GM19351 (cell line): ENCODE results near the gene SPCS1.
"Not testable (repeated sequence)": the region's sequence is repeated elsewhere in the genome, so short reads cannot be mapped to it uniquely, and the experiment has no call there.

Experiments
- ATAC-seq: cut with Tn5 transposase; IDR thresholded peaks from one replicate; pipeline ENCODE4 v1.9.1; 2021; ENCODE audit warnings: mild to moderate bottlenecking, moderate library complexity; ENCODE audit not compliant: unreplicated experiment

SPCS1 gene

DNA sequence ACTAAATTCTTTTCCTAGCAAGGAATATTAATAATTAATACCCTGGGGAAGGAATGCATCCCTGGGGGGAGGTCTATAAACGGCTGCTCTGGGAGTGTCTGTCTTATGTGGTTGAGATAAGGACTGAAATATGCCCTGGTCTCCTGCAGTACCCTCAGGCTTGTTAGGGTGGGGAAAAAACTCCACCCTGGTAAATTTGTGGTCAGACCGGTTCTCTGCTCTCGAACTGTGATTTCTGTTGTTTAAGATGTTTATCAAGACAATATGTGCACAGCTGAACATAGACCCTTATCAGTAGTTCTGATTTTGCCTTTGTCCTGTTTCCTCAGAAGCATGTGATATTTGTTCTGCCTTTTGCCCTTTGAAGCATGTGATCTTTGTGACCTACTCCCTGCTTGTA is 22.8 kb downstream of the SPCS1 start:
- ATAC-seq = not testable (repeated sequence)

DNA sequence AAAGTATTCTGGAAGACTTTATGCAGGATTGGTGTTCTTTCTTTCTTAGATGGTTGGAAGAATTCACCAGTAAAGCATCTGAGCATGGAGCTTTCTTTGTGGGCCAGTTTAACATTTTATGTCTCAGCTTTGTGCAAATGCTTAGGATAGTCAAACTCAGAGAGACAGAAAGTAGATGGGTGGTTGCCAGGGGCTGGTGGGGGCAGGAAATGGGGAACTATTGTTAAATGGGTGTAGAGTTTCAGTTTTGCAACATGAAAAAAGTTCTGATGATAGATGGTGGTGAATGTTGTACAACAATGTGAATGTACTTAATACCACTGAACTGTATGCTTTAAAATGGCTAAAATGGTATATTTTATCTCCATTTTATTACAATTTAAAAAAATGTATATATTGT is 24.8 kb downstream of the SPCS1 start:
- ATAC-seq = no peak

DNA sequence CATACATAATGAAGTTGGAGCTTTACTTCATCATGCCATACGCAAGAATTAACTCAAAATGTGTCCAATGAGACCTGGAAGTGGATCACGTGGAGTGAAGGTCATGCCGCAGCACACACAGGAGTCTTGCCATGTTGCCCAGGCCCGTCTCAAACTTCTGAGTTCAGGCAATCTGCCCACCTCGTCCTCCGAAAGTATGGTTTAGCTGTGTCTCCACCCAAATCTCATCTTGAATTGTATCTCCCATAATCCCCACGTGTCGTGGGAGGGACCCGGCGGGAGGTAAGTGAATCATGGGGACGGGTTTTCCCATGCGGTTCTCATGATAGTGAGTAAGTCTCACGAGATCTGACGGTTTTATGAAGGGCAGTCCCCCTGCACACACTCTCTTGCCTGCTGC is 25.7 kb downstream of the SPCS1 start:
- no peak for ATAC-seq

DNA sequence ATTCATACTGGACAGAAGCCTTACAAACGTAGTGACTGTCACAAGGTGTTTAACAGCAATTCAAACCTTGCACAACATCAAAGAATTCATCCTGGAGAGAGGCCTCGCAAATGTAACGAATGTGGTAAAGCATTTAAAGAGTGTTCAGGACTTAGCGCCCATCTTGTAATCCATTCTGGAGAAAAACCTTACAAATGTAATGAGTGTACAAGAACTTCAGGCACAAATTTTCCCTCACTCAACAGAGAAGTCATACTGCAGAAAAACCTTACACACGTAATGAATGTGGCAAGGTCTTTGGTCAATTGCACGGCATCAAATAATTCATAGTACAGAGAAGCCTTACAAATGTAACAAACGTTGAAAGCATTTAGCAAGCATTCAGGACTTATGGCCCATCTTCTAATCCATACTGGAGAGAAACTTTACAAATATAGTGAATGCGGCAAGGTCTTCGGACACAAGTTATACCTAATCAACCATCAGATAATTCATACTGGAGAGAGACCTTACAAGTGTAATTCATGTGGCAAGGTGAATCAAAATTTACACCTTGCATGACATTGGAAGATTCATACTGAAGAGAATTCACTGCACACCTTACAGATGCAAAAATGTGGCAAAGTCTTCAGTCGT is 27.5 kb downstream of the SPCS1 start:
- no peak for ATAC-seq

DNA sequence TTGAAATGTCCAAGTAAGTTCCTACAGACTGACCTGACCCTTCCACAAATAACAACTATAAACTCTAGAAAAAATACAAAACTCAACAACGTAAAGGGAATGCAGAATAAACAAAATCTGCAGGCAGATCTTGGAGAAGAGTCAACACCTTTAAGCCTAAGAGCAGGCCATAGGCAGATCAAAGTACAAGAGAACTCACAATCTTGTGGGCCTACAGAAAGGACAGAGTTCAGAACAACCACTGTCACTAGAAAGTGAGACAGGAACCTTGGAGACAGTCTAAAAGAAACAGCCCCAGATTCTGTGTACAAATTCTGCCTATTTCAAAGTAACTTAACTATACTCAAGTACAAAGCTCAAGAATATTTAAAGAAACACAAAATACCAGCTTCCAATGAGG is 33.8 kb downstream of the SPCS1 start:
- no peak for ATAC-seq

DNA sequence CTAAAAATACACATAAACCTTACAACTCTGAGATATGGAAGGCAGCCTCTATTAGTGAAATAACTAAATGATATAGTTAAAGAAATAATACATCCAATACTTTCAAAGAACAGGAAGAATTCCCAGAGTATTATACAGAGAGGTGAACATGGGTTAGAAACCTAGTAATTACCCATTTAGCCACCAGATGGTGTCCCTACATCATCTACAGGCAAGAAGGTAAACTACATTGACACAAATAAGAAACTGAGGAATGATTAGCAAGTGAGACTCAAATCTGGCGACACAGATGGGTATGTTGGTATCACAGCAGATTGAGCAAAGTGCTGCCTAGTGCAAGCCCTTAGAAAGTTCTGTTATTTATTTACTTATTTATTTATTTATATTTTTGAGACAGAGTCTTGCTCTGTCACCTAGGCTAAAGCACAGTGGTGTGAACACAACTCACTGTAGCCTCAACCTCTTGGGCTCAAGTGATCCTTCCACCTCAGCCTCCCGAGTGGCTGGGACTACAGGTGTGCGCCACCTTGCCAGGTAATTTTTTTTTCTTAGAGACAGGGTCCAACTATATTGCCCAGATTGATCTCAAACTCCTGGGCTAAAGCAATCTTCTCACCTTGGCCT is 36.6 kb downstream of the SPCS1 start:
- ATAC-seq = no peak

DNA sequence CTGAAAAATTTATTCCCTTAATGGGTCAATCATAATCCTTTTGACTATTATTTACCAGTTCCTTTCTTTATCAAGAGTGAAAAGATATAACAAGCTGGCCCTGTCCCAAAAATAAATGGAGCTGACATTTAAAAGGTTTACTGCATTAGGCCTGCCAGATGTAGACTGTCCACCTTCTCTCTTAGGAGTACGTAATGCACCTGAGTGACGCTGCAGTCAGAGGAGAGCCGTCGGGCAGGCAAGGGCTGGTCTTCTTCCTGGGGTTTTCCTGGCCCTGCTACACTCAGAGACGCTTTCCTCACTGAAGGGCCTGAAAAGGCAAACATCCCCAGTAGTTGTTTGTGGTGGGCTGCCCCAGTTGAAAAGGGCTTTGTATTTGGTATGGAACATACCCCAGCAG is 37.2 kb downstream of the SPCS1 start:
- no peak for ATAC-seq

DNA sequence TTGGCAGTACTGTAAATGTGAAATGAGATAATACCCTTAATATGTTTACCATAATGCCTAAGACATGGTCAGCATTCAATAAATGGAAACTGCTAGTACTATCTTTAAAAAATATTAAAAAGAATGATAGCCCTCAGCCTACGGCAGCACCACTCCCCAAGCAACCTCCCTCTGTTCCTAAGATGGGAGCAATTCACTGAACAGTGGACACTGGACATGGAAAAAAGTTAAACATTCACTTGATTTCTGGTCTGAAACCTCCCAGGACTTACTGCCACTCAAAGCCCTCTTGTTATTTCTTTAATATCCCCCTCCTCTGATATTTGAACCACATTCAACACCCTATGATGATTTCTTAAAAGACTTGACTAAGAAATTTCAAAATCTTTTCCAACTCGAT is 37.8 kb downstream of the SPCS1 start:
- no peak for ATAC-seq

DNA sequence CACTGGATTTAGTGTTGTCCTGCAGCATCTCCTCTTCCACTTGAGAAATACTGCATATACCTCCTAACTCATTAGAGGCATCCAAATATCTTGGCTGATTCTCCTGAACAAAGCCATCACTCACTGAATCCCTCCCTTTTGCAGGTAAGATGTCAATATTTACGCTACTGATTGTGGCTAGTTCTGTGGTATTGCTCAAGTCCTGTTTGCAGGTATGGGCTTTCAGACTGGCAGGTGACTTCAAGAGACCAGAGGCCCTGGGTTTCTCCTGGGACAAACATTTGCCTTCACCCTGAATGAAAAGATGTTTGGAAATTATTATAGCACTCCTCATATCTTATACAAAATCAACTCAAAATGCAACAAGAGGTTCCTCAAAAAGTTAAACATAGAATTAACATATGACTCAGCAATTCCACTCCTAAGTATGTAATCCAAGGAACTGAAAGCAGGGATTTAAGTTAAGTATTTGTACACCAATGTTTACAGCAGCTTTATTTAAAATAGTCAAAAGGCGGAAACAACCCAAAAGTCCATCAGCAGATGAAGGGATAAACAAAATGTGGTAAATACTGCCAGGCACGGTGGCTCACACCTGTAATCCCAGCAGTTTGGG is 46.2 kb downstream of the SPCS1 start:
- ATAC-seq = no peak

DNA sequence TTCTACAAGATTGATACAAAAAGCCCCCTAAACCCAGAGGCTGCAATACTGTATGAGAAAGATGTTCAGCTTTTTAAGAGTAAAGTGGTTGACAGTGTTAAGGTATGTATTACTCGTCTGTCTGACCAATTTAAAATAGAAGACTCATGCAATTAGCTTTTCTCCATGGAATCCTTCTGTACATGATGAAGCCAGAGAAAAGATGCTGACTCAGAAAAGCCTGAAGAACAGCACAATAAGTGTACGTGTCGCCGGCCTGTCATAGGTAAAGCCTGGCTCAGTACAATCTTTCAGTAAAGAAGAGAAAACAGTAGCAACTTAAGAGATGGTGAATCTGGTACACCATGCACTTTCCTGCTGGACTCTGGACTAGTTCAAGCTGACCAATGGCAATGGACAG is 48.5 kb downstream of the SPCS1 start:
- no peak for ATAC-seq

DNA sequence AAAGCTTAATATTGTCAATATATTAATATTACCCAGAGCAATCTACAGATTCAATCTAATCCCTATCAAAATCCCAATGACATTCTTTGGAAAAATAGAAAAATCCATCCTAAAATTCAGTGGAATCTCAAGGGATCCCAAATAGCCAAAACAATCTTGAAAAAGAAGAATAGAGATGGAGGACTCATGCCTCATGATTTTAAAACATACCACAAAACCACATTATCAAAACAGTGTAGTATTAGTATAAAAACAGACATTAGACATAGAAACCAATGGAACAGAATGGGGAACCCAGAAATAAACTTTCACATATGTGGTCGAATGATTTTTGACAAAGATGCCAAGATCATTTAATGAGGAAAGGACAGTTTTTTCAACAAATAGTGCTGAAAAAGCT is 50.2 kb downstream of the SPCS1 start:
- ATAC-seq = no peak
